ENCODE measurements around the gene DNASE1L1. TPM values are rescaled to one million over a fixed set of nuclear protein-coding genes. Genes with fewer than 3 reads are reported as not detected.

DNASE1L1 gene
- polyA plus RNA-seq, 3 donors, result 26.2 to 64.5 (median 27.2) TPM

DNA sequence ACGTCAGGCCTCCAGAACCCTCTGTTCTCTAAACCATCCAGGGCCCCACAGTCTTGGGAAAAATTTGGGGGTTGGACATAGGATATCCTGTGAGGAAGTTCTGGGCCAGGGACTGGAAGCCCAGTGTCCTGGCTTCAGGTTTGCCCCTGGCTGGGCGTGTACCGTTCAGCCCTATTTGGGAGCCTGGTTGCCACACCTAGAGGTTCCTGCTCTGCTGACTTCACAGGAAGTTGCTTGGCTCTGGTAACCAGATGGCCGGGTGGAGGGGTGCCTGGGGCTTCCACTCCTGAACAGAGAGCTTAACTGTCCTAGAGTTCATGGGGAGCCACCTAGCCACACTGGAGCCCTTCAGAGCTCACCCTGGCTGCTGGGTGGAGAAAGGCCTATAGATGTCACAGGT lies 3.4 kb upstream of the DNASE1L1 start:
- peak overlapping the region; percentile 81 for H3K9ac ChIP-seq (ENCODE audit: insufficient read depth, low read length, poor library complexity, severe bottlenecking)
- TF ChIP-seq, protein P1, sequence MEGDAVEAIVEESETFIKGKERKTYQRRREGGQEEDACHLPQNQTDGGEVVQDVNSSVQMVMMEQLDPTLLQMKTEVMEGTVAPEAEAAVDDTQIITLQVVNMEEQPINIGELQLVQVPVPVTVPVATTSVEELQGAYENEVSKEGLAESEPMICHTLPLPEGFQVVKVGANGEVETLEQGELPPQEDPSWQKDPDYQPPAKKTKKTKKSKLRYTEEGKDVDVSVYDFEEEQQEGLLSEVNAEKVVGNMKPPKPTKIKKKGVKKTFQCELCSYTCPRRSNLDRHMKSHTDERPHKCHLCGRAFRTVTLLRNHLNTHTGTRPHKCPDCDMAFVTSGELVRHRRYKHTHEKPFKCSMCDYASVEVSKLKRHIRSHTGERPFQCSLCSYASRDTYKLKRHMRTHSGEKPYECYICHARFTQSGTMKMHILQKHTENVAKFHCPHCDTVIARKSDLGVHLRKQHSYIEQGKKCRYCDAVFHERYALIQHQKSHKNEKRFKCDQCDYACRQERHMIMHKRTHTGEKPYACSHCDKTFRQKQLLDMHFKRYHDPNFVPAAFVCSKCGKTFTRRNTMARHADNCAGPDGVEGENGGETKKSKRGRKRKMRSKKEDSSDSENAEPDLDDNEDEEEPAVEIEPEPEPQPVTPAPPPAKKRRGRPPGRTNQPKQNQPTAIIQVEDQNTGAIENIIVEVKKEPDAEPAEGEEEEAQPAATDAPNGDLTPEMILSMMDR (IDR thresholded peaks at IDR 0.05), result no peak
- H2AFZ ChIP-seq (ENCODE audit: insufficient read depth, low read depth, low read length, poor library complexity, severe bottlenecking), result peak overlapping the region; percentile 15

DNA sequence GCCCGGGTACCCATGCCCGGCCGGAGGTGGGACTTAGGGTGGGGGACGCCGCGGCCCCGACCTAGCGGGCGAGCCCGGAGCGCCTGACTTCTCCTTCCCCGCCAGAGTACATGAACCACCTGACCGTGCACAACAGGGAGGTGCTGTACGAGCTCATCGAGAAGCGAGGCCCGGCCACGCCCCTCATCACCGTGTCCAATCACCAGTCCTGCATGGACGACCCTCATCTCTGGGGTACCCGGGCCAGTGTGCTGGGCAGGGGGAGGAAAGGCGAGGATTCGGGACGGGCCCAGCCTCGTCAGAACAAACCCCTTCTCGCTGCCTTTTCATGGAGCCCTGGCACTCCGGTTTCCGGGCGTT lies 2.9 kb upstream of the DNASE1L1 start:
- Histone ChIP-seq H3K27ac (ENCODE audit: low read depth in 1 of 2, low read length in 2 of 2) (peak overlapping the region; percentile 80 to 89), H3K9ac (ENCODE audit: insufficient read depth, low read length, poor library complexity, severe bottlenecking) (peak overlapping the region; percentile 81), H3K9me3 (replicated peaks in 1 of 2; ENCODE audit: control insufficient read depth in 1 of 2, insufficient read depth in 1 of 2, low read length in 2 of 2) (no peaks in the 10 kb centered on the region), H3K79me2 (ENCODE audit: insufficient read depth, low read length) (peaks cover 42% of the 10 kb centered on the region), H3K27me3 (ENCODE audit: control insufficient read depth in 2 of 2, insufficient read depth in 2 of 2, low read length in 2 of 2) (no peaks in the 10 kb centered on the region), H3K36me3 (replicated peaks in 1 of 2; ENCODE audit: control insufficient read depth in 1 of 2, insufficient read depth in 2 of 2, low read length in 2 of 2) (peaks cover 5 to 15% of the 10 kb centered on the region in 2 donors), H3K4me2 (replicated peaks; ENCODE audit: extremely low read depth, low read length, poor library complexity, severe bottlenecking) (peak overlapping the region; percentile 74), H3K4me3 (replicated peaks in 1 of 3; ENCODE audit: low read depth in 2 of 3, low read length in 3 of 3) (peak overlapping the region; percentile 45 to 76 (median 55)), H2AFZ (ENCODE audit: insufficient read depth, low read depth, low read length, poor library complexity, severe bottlenecking) (peak overlapping the region; percentile 35), H4K20me1 (ENCODE audit: insufficient read depth, low read length) (no peaks in the 10 kb centered on the region), H3K4me1 (ENCODE audit: control insufficient read depth in 1 of 2, insufficient read depth in 2 of 2, low read length in 2 of 2) (peaks cover 39 to 42% of the 10 kb centered on the region in 2 donors)
- TF ChIP-seq, protein P1 (IDR thresholded peaks at IDR 0.05), result no peak
- peaks cover 0 to 6% (median 4%) of the 10 kb centered on the region in 3 donors for H3K27me3 Mint-ChIP-seq (ENCODE audit: low read depth in 3 of 3)
- H3K4me3 Mint-ChIP-seq, result peak overlapping the region; percentile 72 to 82
- peaks cover 8 to 12% of the 10 kb centered on the region in 2 donors for H3K36me3 Mint-ChIP-seq
- WGBS (ENCODE audit: insufficient coverage), result 0% methylated on average over 5 of the region's 29 CpGs
- peak overlapping the region; percentile 82 to 92 (median 90) for H3K27ac Mint-ChIP-seq
- peak in 1 of 3 donors; percentile 22 for DNase-seq
- H3K9me3 Mint-ChIP-seq, result peaks cover 0 to 8% (median 2%) of the 10 kb centered on the region in 7 donors
- intact Hi-C loops (cut with micrococcal nuclease), result loop anchor here in 1 of 2 donors (2.0 kb wide), 1 partner anchor 15 kb away; no protein-coding TSS in a partner anchor
- H3K4me1 Mint-ChIP-seq, result peaks cover 18% of the 10 kb centered on the region

More for the DNA sequence above, 3.4 kb upstream of the DNASE1L1 start:
- H3K9me3 ChIP-seq (replicated peaks in 1 of 2; ENCODE audit: control insufficient read depth in 1 of 2, insufficient read depth in 1 of 2, low read length in 2 of 2), result no peaks in the 10 kb centered on the region
- Mint-ChIP-seq H3K4me3 (peak overlapping the region; percentile 72 to 82), H3K9me3 (peaks cover 0 to 8% (median 2%) of the 10 kb centered on the region in 7 donors), H3K27me3 (ENCODE audit: low read depth in 3 of 3) (peaks cover 0 to 6% (median 4%) of the 10 kb centered on the region in 3 donors), H3K4me1 (peaks cover 18% of the 10 kb centered on the region), H3K27ac (peak overlapping the region; percentile 82 to 92 (median 90)), H3K36me3 (peaks cover 8 to 15% of the 10 kb centered on the region in 2 donors)
- peak overlapping the region; percentile 80 to 89 for H3K27ac ChIP-seq (ENCODE audit: low read depth in 1 of 2, low read length in 2 of 2)
- H3K79me2 ChIP-seq (ENCODE audit: insufficient read depth, low read length), result peaks cover 41% of the 10 kb centered on the region
- peaks cover 7 to 15% of the 10 kb centered on the region in 2 donors for H3K36me3 ChIP-seq (replicated peaks in 1 of 2; ENCODE audit: control insufficient read depth in 1 of 2, insufficient read depth in 2 of 2, low read length in 2 of 2)
- H3K27me3 ChIP-seq (ENCODE audit: control insufficient read depth in 2 of 2, insufficient read depth in 2 of 2, low read length in 2 of 2), result no peaks in the 10 kb centered on the region
- WGBS (ENCODE audit: insufficient coverage), result 0% methylated on average over 1 of the region's 4 CpGs
- peak overlapping the region; percentile 74 for H3K4me2 ChIP-seq (replicated peaks; ENCODE audit: extremely low read depth, low read length, poor library complexity, severe bottlenecking)
- peak; percentile 48 to 68 (median 63) for DNase-seq
- peaks cover 39 to 41% of the 10 kb centered on the region in 2 donors for H3K4me1 ChIP-seq (ENCODE audit: control insufficient read depth in 1 of 2, insufficient read depth in 2 of 2, low read length in 2 of 2)
- H3K4me3 ChIP-seq (replicated peaks in 1 of 3; ENCODE audit: low read depth in 2 of 3, low read length in 3 of 3), result peak overlapping the region; percentile 45 to 76 (median 55)
- intact Hi-C loops (cut with micrococcal nuclease), result loop anchor here in 1 of 2 donors (2.0 kb wide), 1 partner anchor 14 kb away; no protein-coding TSS in a partner anchor
- H4K20me1 ChIP-seq (ENCODE audit: insufficient read depth, low read length), result no peaks in the 10 kb centered on the region
